ENCODE measurements around the gene NFATC2. TPM values are rescaled to one million over a fixed set of nuclear protein-coding genes. Genes with fewer than 3 reads are reported as not detected.

The NFATC2 gene
- total and polyA plus RNA-seq, 2 experiments from 2014 or later, result 0.52 to 0.59 TPM

DNA sequence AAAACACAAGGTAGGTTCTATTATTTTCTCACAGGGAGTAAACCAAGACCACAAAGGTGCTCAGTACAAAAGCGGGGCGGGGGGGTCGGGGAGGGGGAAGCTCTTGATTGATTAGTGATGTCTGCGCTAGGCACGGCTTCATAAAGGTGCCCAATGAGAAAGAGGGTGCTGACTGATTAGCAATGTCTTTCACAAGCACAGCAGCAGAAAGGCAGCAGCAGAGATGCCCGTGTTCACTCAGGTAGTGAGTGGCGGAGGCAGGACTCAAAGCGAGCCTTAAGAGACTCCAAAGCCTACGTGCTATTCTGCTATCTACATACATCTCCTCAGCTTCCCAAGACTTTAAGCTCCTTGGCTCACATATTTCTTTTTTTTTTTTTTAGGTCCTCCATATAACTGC is 20.3 kb downstream of the NFATC2 start:
- DNase-seq (ENCODE audit: low spot score) (no peak), ATAC-seq (no peak)
- no peaks in the 10 kb centered on the region for H3K4me1 ChIP-seq (ENCODE audit: insufficient read depth)
- no peaks in the 10 kb centered on the region for H3K79me2 ChIP-seq (replicated peaks; ENCODE audit: insufficient read depth)
- H3K36me3 Mint-ChIP-seq (ENCODE audit: low read depth), result no peaks in the 10 kb centered on the region
- H3K4me3 ChIP-seq, result no peak overlapping the region
- no peaks in the 10 kb centered on the region for H3K9me2 ChIP-seq (ENCODE audit: insufficient read depth)
- no peak overlapping the region for H3K27ac ChIP-seq (ENCODE audit: low read depth)
- H3K36me3 ChIP-seq (ENCODE audit: insufficient read depth), result no peaks in the 10 kb centered on the region
- peaks cover 11% of the 10 kb centered on the region for H3K27me3 Mint-ChIP-seq (ENCODE audit: insufficient read depth, low read depth, poor library complexity)
- no peaks in the 10 kb centered on the region for H3K9me3 Mint-ChIP-seq
- H3K27ac Mint-ChIP-seq, result no peak overlapping the region
- H2AFZ ChIP-seq, result no peak overlapping the region
- H3K27me3 ChIP-seq (ENCODE audit: insufficient read depth), result no peaks in the 10 kb centered on the region
- TF ChIP-seq, protein P1, sequence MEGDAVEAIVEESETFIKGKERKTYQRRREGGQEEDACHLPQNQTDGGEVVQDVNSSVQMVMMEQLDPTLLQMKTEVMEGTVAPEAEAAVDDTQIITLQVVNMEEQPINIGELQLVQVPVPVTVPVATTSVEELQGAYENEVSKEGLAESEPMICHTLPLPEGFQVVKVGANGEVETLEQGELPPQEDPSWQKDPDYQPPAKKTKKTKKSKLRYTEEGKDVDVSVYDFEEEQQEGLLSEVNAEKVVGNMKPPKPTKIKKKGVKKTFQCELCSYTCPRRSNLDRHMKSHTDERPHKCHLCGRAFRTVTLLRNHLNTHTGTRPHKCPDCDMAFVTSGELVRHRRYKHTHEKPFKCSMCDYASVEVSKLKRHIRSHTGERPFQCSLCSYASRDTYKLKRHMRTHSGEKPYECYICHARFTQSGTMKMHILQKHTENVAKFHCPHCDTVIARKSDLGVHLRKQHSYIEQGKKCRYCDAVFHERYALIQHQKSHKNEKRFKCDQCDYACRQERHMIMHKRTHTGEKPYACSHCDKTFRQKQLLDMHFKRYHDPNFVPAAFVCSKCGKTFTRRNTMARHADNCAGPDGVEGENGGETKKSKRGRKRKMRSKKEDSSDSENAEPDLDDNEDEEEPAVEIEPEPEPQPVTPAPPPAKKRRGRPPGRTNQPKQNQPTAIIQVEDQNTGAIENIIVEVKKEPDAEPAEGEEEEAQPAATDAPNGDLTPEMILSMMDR (conservative IDR thresholded peaks at IDR 0.05; ENCODE audit: low read depth in 2 of 2), result no peak
- TF ChIP-seq CREB1 (CRISPR knock-in tag; IDR thresholded peaks at IDR 0.05; ENCODE audit: low read depth) (no peak), NANOG (IDR thresholded peaks at IDR 0.05; ENCODE audit: borderline replicate concordance) (no peak), EZH2 (IDR thresholded peaks at IDR 0.05; ENCODE audit: low read depth, unreplicated experiment) (no peak), EZH2phosphoT487 (IDR thresholded peaks at IDR 0.05; ENCODE audit: unreplicated experiment) (no peak), ETS1 (IDR thresholded peaks at IDR 0.05) (no peak)
- TF ChIP-seq, protein P2, sequence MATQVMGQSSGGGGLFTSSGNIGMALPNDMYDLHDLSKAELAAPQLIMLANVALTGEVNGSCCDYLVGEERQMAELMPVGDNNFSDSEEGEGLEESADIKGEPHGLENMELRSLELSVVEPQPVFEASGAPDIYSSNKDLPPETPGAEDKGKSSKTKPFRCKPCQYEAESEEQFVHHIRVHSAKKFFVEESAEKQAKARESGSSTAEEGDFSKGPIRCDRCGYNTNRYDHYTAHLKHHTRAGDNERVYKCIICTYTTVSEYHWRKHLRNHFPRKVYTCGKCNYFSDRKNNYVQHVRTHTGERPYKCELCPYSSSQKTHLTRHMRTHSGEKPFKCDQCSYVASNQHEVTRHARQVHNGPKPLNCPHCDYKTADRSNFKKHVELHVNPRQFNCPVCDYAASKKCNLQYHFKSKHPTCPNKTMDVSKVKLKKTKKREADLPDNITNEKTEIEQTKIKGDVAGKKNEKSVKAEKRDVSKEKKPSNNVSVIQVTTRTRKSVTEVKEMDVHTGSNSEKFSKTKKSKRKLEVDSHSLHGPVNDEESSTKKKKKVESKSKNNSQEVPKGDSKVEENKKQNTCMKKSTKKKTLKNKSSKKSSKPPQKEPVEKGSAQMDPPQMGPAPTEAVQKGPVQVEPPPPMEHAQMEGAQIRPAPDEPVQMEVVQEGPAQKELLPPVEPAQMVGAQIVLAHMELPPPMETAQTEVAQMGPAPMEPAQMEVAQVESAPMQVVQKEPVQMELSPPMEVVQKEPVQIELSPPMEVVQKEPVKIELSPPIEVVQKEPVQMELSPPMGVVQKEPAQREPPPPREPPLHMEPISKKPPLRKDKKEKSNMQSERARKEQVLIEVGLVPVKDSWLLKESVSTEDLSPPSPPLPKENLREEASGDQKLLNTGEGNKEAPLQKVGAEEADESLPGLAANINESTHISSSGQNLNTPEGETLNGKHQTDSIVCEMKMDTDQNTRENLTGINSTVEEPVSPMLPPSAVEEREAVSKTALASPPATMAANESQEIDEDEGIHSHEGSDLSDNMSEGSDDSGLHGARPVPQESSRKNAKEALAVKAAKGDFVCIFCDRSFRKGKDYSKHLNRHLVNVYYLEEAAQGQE (IDR thresholded peaks at IDR 0.05; ENCODE audit: unreplicated experiment), result no peak
- TF ChIP-seq, protein P3, sequence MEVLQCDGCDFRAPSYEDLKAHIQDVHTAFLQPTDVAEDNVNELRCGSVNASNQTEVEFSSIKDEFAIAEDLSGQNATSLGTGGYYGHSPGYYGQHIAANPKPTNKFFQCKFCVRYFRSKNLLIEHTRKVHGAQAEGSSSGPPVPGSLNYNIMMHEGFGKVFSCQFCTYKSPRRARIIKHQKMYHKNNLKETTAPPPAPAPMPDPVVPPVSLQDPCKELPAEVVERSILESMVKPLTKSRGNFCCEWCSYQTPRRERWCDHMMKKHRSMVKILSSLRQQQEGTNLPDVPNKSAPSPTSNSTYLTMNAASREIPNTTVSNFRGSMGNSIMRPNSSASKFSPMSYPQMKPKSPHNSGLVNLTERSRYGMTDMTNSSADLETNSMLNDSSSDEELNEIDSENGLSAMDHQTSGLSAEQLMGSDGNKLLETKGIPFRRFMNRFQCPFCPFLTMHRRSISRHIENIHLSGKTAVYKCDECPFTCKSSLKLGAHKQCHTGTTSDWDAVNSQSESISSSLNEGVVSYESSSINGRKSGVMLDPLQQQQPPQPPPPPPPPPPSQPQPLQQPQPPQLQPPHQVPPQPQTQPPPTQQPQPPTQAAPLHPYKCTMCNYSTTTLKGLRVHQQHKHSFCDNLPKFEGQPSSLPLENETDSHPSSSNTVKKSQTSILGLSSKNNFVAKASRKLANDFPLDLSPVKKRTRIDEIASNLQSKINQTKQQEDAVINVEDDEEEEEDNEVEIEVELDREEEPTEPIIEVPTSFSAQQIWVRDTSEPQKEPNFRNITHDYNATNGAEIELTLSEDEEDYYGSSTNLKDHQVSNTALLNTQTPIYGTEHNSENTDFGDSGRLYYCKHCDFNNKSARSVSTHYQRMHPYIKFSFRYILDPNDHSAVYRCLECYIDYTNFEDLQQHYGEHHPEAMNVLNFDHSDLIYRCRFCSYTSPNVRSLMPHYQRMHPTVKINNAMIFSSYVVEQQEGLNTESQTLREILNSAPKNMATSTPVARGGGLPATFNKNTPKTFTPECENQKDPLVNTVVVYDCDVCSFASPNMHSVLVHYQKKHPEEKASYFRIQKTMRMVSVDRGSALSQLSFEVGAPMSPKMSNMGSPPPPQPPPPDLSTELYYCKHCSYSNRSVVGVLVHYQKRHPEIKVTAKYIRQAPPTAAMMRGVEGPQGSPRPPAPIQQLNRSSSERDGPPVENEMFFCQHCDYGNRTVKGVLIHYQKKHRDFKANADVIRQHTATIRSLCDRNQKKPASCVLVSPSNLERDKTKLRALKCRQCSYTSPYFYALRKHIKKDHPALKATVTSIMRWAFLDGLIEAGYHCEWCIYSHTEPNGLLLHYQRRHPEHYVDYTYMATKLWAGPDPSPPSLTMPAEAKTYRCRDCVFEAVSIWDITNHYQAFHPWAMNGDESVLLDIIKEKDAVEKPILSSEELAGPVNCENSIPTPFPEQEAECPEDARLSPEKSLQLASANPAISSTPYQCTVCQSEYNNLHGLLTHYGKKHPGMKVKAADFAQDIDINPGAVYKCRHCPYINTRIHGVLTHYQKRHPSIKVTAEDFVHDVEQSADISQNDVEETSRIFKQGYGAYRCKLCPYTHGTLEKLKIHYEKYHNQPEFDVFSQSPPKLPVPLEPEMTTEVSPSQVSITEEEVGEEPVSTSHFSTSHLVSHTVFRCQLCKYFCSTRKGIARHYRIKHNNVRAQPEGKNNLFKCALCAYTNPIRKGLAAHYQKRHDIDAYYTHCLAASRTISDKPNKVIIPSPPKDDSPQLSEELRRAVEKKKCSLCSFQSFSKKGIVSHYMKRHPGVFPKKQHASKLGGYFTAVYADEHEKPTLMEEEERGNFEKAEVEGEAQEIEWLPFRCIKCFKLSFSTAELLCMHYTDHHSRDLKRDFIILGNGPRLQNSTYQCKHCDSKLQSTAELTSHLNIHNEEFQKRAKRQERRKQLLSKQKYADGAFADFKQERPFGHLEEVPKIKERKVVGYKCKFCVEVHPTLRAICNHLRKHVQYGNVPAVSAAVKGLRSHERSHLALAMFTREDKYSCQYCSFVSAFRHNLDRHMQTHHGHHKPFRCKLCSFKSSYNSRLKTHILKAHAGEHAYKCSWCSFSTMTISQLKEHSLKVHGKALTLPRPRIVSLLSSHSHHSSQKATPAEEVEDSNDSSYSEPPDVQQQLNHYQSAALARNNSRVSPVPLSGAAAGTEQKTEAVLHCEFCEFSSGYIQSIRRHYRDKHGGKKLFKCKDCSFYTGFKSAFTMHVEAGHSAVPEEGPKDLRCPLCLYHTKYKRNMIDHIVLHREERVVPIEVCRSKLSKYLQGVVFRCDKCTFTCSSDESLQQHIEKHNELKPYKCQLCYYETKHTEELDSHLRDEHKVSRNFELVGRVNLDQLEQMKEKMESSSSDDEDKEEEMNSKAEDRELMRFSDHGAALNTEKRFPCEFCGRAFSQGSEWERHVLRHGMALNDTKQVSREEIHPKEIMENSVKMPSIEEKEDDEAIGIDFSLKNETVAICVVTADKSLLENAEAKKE (CRISPR knock-in tag; IDR thresholded peaks at IDR 0.05), result no peak
- H3K4me2 ChIP-seq, result no peak overlapping the region
- H3K4me3 Mint-ChIP-seq, result no peak overlapping the region
- no peaks in the 10 kb centered on the region for H3F3A ChIP-seq (replicated peaks; ENCODE audit: low read depth)
- H4K20me1 ChIP-seq (replicated peaks; ENCODE audit: insufficient read depth), result no peaks in the 10 kb centered on the region
- peaks cover 4% of the 10 kb centered on the region for H3K4me1 Mint-ChIP-seq
